Measurements from ENCODE around the gene NAXE. TPM values are rescaled to one million over a fixed set of nuclear protein-coding genes. Genes with fewer than 3 reads are reported as not detected.
A peak's percentile ranks its signal among the peaks of the same experiment; 100 is the strongest.

NAXE gene
- total and polyA plus RNA-seq, 7 experiments from 2014 or later: 25.6 to 113 (median 41.8) TPM

DNA sequence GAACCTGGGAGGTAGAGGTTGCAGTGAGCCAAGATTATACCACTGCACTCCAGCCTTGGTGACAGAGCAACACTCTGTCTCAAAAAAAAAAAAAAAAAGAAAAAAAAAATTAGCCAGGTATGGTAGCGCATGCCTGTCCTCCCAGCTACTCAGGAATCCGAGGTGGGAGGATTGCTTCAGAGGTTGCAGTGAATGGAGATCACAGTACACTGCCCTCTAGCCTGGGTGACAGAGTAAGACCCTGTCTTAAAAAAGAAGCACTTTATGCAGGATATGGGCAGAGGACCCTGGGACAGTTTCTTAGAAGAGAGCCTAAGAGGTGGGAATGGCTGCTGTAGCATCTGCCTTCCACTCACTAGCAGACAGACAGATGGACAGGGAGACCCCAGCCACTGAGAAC, 42.2 kb upstream of the NAXE start:
- no peak overlapping the region for H3K4me3 Mint-ChIP-seq

DNA sequence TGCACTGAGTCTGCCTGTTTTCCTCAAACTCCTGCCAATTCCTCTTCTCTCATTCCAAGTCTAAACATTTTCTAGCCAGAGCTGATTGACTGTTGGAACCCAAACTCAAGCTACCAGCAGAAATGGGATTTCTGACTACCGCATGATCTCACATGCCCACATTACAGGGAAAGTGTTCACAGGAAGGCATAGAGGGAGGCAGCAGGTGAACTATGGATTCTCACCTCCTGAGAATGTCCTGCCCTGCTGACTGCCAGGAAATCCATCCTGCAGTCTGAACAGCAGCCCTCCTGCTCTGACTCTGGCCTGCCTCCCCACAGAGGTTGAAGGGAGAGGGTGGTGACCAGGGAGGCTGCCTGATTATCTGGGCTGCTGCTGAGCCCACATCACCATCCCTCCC, 41.7 kb upstream of the NAXE start:
- no peak for ATAC-seq
- H3K27me3 ChIP-seq (ENCODE audit: control insufficient read depth in 2 of 2, insufficient read depth in 2 of 2, low read length in 2 of 2): no peaks in the 10 kb centered on the region
- Mint-ChIP-seq H3K4me3 (no peak overlapping the region), H3K27me3 (no peaks in the 10 kb centered on the region), H3K27ac (peak overlapping the region in 1 of 9 donors; percentile 63), H3K4me1 (peaks cover 0 to 5% (median 4%) of the 10 kb centered on the region in 7 donors), H3K9me3 (no peaks in the 10 kb centered on the region), H3K36me3 (peaks cover 0 to 7% (median 0%) of the 10 kb centered on the region in 5 donors)
- DNase-seq: no peak
- H3K27ac ChIP-seq (ENCODE audit: low read depth, low read length): no peak overlapping the region
- CTCF ChIA-PET: no interaction called here
- POLR2A ChIA-PET: interaction anchor here (0.8 kb wide), 1 partner anchor 11 kb away, joined by 3 read pairs; no protein-coding TSS in a partner anchor
- intact Hi-C loops (cut with micrococcal nuclease): loop anchor here in 1 of 2 donors (2.0 kb wide), 1 partner anchor 69 kb away; no protein-coding TSS in a partner anchor
- no peak overlapping the region for H3K4me3 ChIP-seq (ENCODE audit: low read length)
- H3K4me1 ChIP-seq (ENCODE audit: control insufficient read depth in 2 of 2, insufficient read depth in 2 of 2, low read length in 2 of 2): no peaks in the 10 kb centered on the region
- H3K9me3 ChIP-seq (ENCODE audit: control insufficient read depth in 2 of 3, low read length in 3 of 3): no peaks in the 10 kb centered on the region
- H3K36me3 ChIP-seq (ENCODE audit: control insufficient read depth in 2 of 3, insufficient read depth in 3 of 3, low read length in 3 of 3): no peaks in the 10 kb centered on the region

More for the DNA sequence above, 42.2 kb upstream of the NAXE start:
- no peak overlapping the region for H3K27ac ChIP-seq (ENCODE audit: low read depth, low read length)
- H3K4me3 ChIP-seq (ENCODE audit: low read length): no peak overlapping the region
- Mint-ChIP-seq H3K9me3 (no peaks in the 10 kb centered on the region), H3K27me3 (no peaks in the 10 kb centered on the region), H3K36me3 (peaks cover 0 to 7% (median 0%) of the 10 kb centered on the region in 5 donors), H3K4me1 (peaks cover 0 to 5% (median 4%) of the 10 kb centered on the region in 7 donors), H3K27ac (no peak overlapping the region)
- H3K27me3 ChIP-seq (ENCODE audit: control insufficient read depth in 2 of 2, insufficient read depth in 2 of 2, low read length in 2 of 2): no peaks in the 10 kb centered on the region
- H3K4me1 ChIP-seq (ENCODE audit: control insufficient read depth in 2 of 2, insufficient read depth in 2 of 2, low read length in 2 of 2): no peaks in the 10 kb centered on the region
- intact Hi-C loops (cut with micrococcal nuclease): loop anchor here in 1 of 2 donors (2.0 kb wide), 1 partner anchor 69 kb away; no protein-coding TSS in a partner anchor
- DNase-seq (no peak), ATAC-seq (no peak)
- ChIA-PET POLR2A (interaction anchor here (0.8 kb wide), 1 partner anchor 12 kb away, joined by 3 read pairs; no protein-coding TSS in a partner anchor), CTCF (interaction anchor here (0.6 kb wide), 1 partner anchor 171 kb away, joined by 3 read pairs; no protein-coding TSS in a partner anchor)
- no peaks in the 10 kb centered on the region for H3K36me3 ChIP-seq (ENCODE audit: control insufficient read depth in 2 of 3, insufficient read depth in 3 of 3, low read length in 3 of 3)
- no peaks in the 10 kb centered on the region for H3K9me3 ChIP-seq (ENCODE audit: control insufficient read depth in 2 of 3, low read length in 3 of 3)

DNA sequence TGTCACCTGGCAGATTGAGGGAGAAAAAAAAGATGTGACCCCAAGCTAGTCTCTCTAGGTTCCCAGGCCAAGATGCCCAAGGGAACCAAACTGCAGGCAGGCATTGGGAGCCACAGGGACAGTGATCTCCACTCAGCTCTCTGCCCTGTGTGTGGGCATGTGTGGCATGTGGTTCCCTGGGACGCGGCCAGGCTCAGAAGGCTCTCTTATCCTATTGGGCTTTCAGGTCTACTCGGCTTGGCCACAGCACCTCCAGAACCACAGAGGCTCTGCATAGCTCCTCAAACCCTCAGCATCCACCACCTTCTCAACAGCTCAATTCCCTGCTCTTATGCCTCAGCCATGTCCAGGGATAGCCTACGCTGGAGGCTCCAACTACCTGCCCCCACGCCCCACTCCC, 41.2 kb upstream of the NAXE start:
- Mint-ChIP-seq H3K9me3 (no peaks in the 10 kb centered on the region), H3K27me3 (no peaks in the 10 kb centered on the region), H3K27ac (peak overlapping the region in 1 of 9 donors; percentile 47), H3K4me1 (peaks cover 0 to 5% (median 4%) of the 10 kb centered on the region in 7 donors), H3K36me3 (peaks cover 0 to 7% (median 0%) of the 10 kb centered on the region in 5 donors), H3K4me3 (no peak overlapping the region)
- POLR2A ChIA-PET: interaction anchor here (0.8 kb wide), 1 partner anchor 11 kb away, joined by 3 read pairs; no protein-coding TSS in a partner anchor
- intact Hi-C loops (cut with micrococcal nuclease): no loop called here
- Histone ChIP-seq H3K36me3 (ENCODE audit: control insufficient read depth in 2 of 3, insufficient read depth in 3 of 3, low read length in 3 of 3) (no peaks in the 10 kb centered on the region), H3K4me1 (ENCODE audit: control insufficient read depth in 2 of 2, insufficient read depth in 2 of 2, low read length in 2 of 2) (no peaks in the 10 kb centered on the region), H3K27me3 (ENCODE audit: control insufficient read depth in 2 of 2, insufficient read depth in 2 of 2, low read length in 2 of 2) (no peaks in the 10 kb centered on the region), H3K9me3 (ENCODE audit: control insufficient read depth in 2 of 3, low read length in 3 of 3) (no peaks in the 10 kb centered on the region), H3K27ac (ENCODE audit: low read depth, low read length) (no peak overlapping the region), H3K4me3 (ENCODE audit: low read length) (no peak overlapping the region)
- DNase-seq (no peak), ATAC-seq (no peak)
- CTCF ChIA-PET: no interaction called here

DNA sequence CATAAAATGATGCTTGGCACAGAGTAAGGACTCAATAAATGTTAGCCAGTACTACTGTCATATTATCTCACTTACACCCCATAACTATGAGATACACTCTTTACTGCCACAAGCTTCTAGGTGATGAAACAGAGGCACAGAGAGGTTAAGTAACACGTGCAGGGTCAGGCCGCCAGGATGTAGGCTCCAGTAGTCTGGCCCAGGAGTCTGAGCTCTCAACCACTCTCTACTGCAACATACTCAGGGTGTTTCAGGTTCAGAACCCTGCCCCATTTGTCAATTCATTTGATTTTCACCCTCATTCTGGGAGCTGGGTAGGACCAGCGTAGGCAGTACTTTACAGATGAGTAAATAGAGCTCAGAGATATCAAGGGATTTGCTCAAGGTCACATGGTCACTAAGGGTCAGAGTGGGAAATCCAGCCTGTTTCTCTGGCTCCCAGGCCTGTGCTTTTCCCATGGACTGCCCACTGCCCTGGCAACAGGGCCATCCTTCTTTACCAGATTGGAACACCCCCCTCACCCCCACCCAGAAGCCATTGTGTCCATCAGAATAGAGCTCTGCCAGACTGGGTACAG, 40.4 kb upstream of the NAXE start:
- peak overlapping the region in 1 of 9 donors; percentile 47 for H3K27ac Mint-ChIP-seq
- ChIA-PET POLR2A (interaction anchor here (1.7 kb wide), 1 partner anchor 50 kb away, joined by 3 read pairs; the partner anchor contains the start of gene GPATCH4), CTCF (interaction anchor here (0.8 kb wide), 1 partner anchor 50 kb away, joined by 4 read pairs; the partner anchor contains the start of gene MEF2D)
- Histone ChIP-seq H3K4me1 (ENCODE audit: control insufficient read depth in 2 of 2, insufficient read depth in 2 of 2, low read length in 2 of 2) (no peaks in the 10 kb centered on the region), H3K27ac (ENCODE audit: low read depth, low read length) (no peak overlapping the region), H3K4me3 (ENCODE audit: low read length) (no peak overlapping the region), H3K9me3 (ENCODE audit: control insufficient read depth in 2 of 3, low read length in 3 of 3) (no peaks in the 10 kb centered on the region), H3K27me3 (ENCODE audit: control insufficient read depth in 2 of 2, insufficient read depth in 2 of 2, low read length in 2 of 2) (no peaks in the 10 kb centered on the region), H3K36me3 (ENCODE audit: control insufficient read depth in 2 of 3, insufficient read depth in 3 of 3, low read length in 3 of 3) (no peaks in the 10 kb centered on the region)
- intact Hi-C loops (cut with micrococcal nuclease): no loop called here
- no peak for DNase-seq
- H3K27me3 Mint-ChIP-seq: no peaks in the 10 kb centered on the region
- H3K4me3 Mint-ChIP-seq: no peak overlapping the region
- no peaks in the 10 kb centered on the region for H3K9me3 Mint-ChIP-seq
- ATAC-seq: no peak
- H3K4me1 Mint-ChIP-seq: peaks cover 0 to 5% (median 3%) of the 10 kb centered on the region in 7 donors
- H3K36me3 Mint-ChIP-seq: peaks cover 0 to 7% (median 0%) of the 10 kb centered on the region in 5 donors

DNA sequence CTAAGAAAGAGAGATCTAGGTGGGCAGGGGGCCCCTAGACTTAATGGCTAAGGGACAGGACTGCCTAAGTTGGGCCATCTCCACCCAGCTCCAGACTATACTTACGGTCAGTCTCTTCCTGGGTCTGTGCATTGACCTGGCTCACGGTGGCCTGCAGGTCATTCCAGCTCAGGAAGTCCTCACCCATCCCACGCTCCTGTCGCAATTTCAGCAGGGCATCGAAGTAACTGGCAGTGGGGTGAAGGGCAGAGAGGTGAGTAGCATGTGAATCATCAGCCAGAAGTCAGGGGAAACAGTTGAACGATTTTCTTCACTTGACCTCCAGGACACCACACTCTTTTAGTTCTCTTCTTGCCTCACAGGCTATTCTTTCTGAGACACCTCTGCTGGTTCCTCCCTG, 39.7 kb upstream of the NAXE start:
- Mint-ChIP-seq H3K36me3 (peaks cover 0 to 7% (median 0%) of the 10 kb centered on the region in 5 donors), H3K27ac (no peak overlapping the region), H3K4me1 (peaks cover 0 to 5% (median 3%) of the 10 kb centered on the region in 7 donors), H3K27me3 (no peaks in the 10 kb centered on the region), H3K9me3 (no peaks in the 10 kb centered on the region), H3K4me3 (no peak overlapping the region)
- Histone ChIP-seq H3K9me3 (ENCODE audit: control insufficient read depth in 2 of 3, low read length in 3 of 3) (no peaks in the 10 kb centered on the region), H3K36me3 (ENCODE audit: control insufficient read depth in 2 of 3, insufficient read depth in 3 of 3, low read length in 3 of 3) (no peaks in the 10 kb centered on the region), H3K27me3 (ENCODE audit: control insufficient read depth in 2 of 2, insufficient read depth in 2 of 2, low read length in 2 of 2) (no peaks in the 10 kb centered on the region), H3K4me3 (ENCODE audit: low read length) (no peak overlapping the region), H3K27ac (ENCODE audit: low read depth, low read length) (no peak overlapping the region), H3K4me1 (ENCODE audit: control insufficient read depth in 2 of 2, insufficient read depth in 2 of 2, low read length in 2 of 2) (no peaks in the 10 kb centered on the region)
- ATAC-seq: peak; percentile 48
- no peak for DNase-seq
- CTCF ChIA-PET: no interaction called here
- POLR2A ChIA-PET: interaction anchor here (1.7 kb wide), 1 partner anchor 49 kb away, joined by 3 read pairs; the partner anchor contains the start of gene GPATCH4
- intact Hi-C loops (cut with micrococcal nuclease): no loop called here

DNA sequence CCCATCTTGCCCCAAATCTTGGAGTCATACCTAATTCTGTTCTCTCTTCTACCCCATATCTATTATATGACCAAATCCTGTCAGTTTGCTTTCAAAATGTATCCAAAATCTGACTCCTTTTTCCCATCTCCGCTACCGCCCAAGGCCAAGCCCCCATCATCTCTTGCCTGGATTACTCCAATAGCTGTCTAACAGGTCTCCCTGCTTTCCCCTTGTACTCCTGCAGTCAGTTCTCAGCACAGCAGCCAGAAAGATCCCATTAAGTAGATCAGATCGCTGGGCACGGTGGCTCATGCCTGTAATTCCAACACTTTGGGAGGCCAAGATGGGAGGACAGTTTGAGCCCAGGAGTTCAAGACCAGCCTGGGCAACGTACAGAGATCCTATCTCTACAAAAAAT, 39.1 kb upstream of the NAXE start:
- Mint-ChIP-seq H3K9me3 (no peaks in the 10 kb centered on the region), H3K4me3 (no peak overlapping the region), H3K27ac (no peak overlapping the region), H3K27me3 (no peaks in the 10 kb centered on the region), H3K36me3 (peaks cover 0 to 5% (median 0%) of the 10 kb centered on the region in 5 donors), H3K4me1 (peaks cover 0 to 5% (median 3%) of the 10 kb centered on the region in 7 donors)
- Histone ChIP-seq H3K4me1 (ENCODE audit: control insufficient read depth in 2 of 2, insufficient read depth in 2 of 2, low read length in 2 of 2) (no peaks in the 10 kb centered on the region), H3K27me3 (ENCODE audit: control insufficient read depth in 2 of 2, insufficient read depth in 2 of 2, low read length in 2 of 2) (no peaks in the 10 kb centered on the region), H3K4me3 (ENCODE audit: low read length) (no peak overlapping the region), H3K9me3 (ENCODE audit: control insufficient read depth in 2 of 3, low read length in 3 of 3) (no peaks in the 10 kb centered on the region), H3K36me3 (ENCODE audit: control insufficient read depth in 2 of 3, insufficient read depth in 3 of 3, low read length in 3 of 3) (no peaks in the 10 kb centered on the region), H3K27ac (ENCODE audit: low read depth, low read length) (no peak overlapping the region)
- POLR2A ChIA-PET: interaction anchor here (1.7 kb wide), 1 partner anchor 48 kb away, joined by 3 read pairs; the partner anchor contains the start of gene GPATCH4
- no peak for DNase-seq
- CTCF ChIA-PET: no interaction called here
- intact Hi-C loops (cut with micrococcal nuclease): no loop called here
- no peak for ATAC-seq

Measured in naive thymus-derived CD4-positive, alpha-beta T cell (primary cell).